OCI-LY7 (cell line): ENCODE data around the gene FAM24B. TPM values are rescaled to one million over a fixed set of nuclear protein-coding genes. Genes with fewer than 3 reads are reported as not detected.
"Not testable (repeated sequence)": the region's sequence is repeated elsewhere in the genome, so short reads cannot be mapped to it uniquely, and the experiment has no call there.

Experiments used
- BruUV-seq: library from RNA; stranded (reverse); fragments of 400-500 nt; replicated peaks from 2 replicates; lab custom pipeline; 2021; lab: Mats Ljungman, UMichigan
- CTCF ChIA-PET: fragments of 300-600 bp; sonication (Branson Sonifier 250); formaldehyde crosslinking; loops from one replicate; lab custom pipeline; 2022; ENCODE audit warnings: antibody characterized with exemption; ENCODE audit not compliant: unreplicated experiment; lab: Charles Lee
- POLR2A ChIA-PET: fragments of 300-600 bp; sonication (Branson Sonifier 250); formaldehyde crosslinking; loops from one replicate; lab custom pipeline; 2022; ENCODE audit warnings: antibody characterized with exemption; lab: Charles Lee
- DNase-seq: peaks from one replicate; pipeline ENCODE4 v3.0.0-alpha.2; 2015; ENCODE audit warnings: low spot score
- H2AFZ ChIP-seq: fragments of 200-600 bp; sonication (generic), shearing (Covaris generic); 2 replicates; pipeline ENCODE4 v1.6.1; 2014; ENCODE audit warnings: mild to moderate bottlenecking, antibody characterized with exemption, low read length, moderate library complexity
- H3K27ac ChIP-seq: fragments of 200-600 bp; sonication (generic); 2 replicates; pipeline ENCODE4 v1.5.1; 2014; ENCODE audit warnings: mixed run types, low read depth, mild to moderate bottlenecking, moderate library complexity, low read length, inconsistent platforms; ENCODE audit not compliant: poor library complexity, severe bottlenecking
- H3K36me3 ChIP-seq: fragments of 200-600 bp; sonication (generic); 2 replicates; pipeline ENCODE4 v1.6.1; 2014; ENCODE audit warnings: mild to moderate bottlenecking, antibody characterized with exemption, low read length, moderate library complexity, mixed read lengths; ENCODE audit not compliant: insufficient read depth
- H3K4me1 ChIP-seq: fragments of 200-600 bp; sonication (generic); 2 replicates; pipeline ENCODE4 v1.5.1; 2014; ENCODE audit warnings: mild to moderate bottlenecking, low read length; ENCODE audit not compliant: insufficient read depth, poor library complexity, severe bottlenecking
- H3K4me2 ChIP-seq: fragments of 200-600 bp; sonication (generic); 2 replicates; pipeline ENCODE4 v1.6.1; 2014; ENCODE audit warnings: mild to moderate bottlenecking, low read length
- H3K4me3 ChIP-seq: fragments of 200-600 bp; sonication (generic); 2 replicates; pipeline ENCODE4 v1.5.1; 2014; ENCODE audit warnings: mild to moderate bottlenecking, low read depth, low read length; ENCODE audit not compliant: poor library complexity, severe bottlenecking
- H3K79me2 ChIP-seq: fragments of 200-600 bp; sonication (generic); 2 replicates; pipeline ENCODE4 v1.6.1; 2016; ENCODE audit warnings: low read depth, mild to moderate bottlenecking, low read length, moderate library complexity, mixed read lengths; ENCODE audit not compliant: insufficient read depth
- H3K9me2 ChIP-seq: fragments of 200-600 bp; sonication (generic); 2 replicates; pipeline ENCODE4 v1.6.1; 2016; ENCODE audit warnings: mild to moderate bottlenecking, low read length, mixed read lengths; ENCODE audit not compliant: insufficient read depth
- H3K9me3 ChIP-seq: fragments of 200-600 bp; sonication (generic); 2 replicates; pipeline ENCODE4 v1.6.1; 2014; ENCODE audit warnings: mild to moderate bottlenecking, mixed run types, low read length, mixed read lengths
- H4K20me1 ChIP-seq: fragments of 200-600 bp; sonication (generic); 2 replicates; pipeline ENCODE4 v1.6.1; 2014; ENCODE audit warnings: mild to moderate bottlenecking, antibody characterized with exemption, low read length, moderate library complexity, mixed read lengths; ENCODE audit not compliant: insufficient read depth
- EZH2phosphoT487 ChIP-seq: fragments of 200-600 bp; sonication (generic); IDR thresholded peaks from 2 replicates; pipeline ENCODE4 v1.6.1; 2018; ENCODE audit warnings: low read depth, borderline replicate concordance, mild to moderate bottlenecking, mixed run types, antibody characterized with exemption, low read length, moderate library complexity, mixed read lengths
- intact Hi-C: fragments of 100-400 bp; cut with micrococcal nuclease; formaldehyde crosslinking; loops from one replicate; pipeline ENCODE4 v1.10.0; 2022; ENCODE audit not compliant: unreplicated experiment
- total RNA-seq, 2 experiments: library from RNA; depleted of rRNA in 1 of 2; stranded (reverse); fragments of >200 nt in 1 of 2; shearing (Covaris generic) in 1 of 2; gene quantifications; 2 replicates each; pipeline ENCODE4 v1.2.3, GENCODE V29; 2014 to 2022
- TF ChIP-seq, protein P1 (sequence below): fragments of 200-600 bp; sonication (generic); conservative IDR thresholded peaks from 2 replicates; pipeline ENCODE4 v1.5.1; 2014; ENCODE audit warnings: mild to moderate bottlenecking, antibody characterized with exemption, low read length, moderate library complexity, mixed read lengths

FAM24B gene
- total RNA-seq, 2 experiments from 2014 or later, result 10.1 to 11.1 TPM

DNA sequence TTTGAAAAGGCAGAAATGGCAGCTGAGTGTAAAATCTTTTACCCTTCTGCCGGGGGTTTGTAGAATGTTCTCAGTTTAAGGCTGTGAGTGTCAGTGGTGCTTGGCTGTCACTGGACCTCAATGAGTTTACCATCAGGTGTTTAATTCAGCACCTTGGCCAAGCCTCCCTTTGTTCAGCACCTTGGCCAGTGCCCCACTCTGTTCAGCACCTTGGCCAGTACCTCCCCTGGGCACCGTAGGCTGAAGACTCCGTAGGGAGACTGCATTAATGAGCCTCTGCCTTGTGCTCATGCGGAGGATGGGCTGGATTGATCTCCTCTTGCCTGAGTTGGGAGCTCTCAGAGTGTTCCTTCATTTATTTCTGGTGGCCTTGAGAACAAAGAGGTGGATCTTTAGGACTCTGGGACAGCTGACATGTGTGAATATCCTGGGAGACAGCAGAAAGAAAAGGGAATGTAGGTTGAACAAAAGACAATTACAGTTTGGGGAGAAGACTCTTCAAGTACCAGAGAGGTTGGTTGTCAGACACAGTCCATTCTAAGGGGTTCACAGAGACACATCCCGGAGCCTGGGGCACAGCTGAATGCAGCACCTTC is 32.6 kb upstream of the FAM24B start:
- Histone ChIP-seq H3K36me3 (no peaks in the 10 kb centered on the region), H4K20me1 (no peaks in the 10 kb centered on the region), H3K79me2 (no peaks in the 10 kb centered on the region), H3K4me1 (no peaks in the 10 kb centered on the region), H3K4me2 (no peak overlapping the region), H3K27ac (no peak overlapping the region), H3K4me3 (no peak overlapping the region), H2AFZ (no peak overlapping the region), H3K9me3 (no peaks in the 10 kb centered on the region), H3K9me2 (no peaks in the 10 kb centered on the region)
- ChIA-PET CTCF (no interaction called here), POLR2A (no interaction called here)
- intact Hi-C loops, result no loop called here
- no TSS peak for BruUV-seq
- TF ChIP-seq, protein P1, sequence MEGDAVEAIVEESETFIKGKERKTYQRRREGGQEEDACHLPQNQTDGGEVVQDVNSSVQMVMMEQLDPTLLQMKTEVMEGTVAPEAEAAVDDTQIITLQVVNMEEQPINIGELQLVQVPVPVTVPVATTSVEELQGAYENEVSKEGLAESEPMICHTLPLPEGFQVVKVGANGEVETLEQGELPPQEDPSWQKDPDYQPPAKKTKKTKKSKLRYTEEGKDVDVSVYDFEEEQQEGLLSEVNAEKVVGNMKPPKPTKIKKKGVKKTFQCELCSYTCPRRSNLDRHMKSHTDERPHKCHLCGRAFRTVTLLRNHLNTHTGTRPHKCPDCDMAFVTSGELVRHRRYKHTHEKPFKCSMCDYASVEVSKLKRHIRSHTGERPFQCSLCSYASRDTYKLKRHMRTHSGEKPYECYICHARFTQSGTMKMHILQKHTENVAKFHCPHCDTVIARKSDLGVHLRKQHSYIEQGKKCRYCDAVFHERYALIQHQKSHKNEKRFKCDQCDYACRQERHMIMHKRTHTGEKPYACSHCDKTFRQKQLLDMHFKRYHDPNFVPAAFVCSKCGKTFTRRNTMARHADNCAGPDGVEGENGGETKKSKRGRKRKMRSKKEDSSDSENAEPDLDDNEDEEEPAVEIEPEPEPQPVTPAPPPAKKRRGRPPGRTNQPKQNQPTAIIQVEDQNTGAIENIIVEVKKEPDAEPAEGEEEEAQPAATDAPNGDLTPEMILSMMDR, result no peak
- no peak for TF ChIP-seq EZH2phosphoT487
- peak; percentile 50 for DNase-seq

DNA sequence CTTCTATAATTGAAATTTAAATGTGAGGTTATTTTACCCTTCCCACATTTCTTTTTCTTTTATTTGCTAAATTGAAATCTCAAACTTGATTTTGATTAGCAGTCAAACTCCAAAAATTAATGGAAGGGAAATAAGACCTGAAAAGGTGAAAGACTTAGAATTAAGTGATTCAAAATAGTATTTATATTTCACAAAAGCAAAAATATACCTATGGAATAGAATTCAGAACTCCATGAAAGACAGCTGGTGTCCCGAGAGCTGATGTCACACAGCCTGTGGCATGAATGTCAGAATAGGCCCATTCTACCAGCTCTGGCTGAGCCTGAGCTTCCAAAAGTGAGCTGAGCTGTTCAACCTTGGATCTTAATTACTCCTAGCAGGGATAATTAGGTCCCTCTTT is 30.9 kb upstream of the FAM24B start, which contains the start of gene FAM24A:
FAM24A (plus strand) TSS at position 301 of the 400 bp plus-strand sequence. CDS start 1,025 bp downstream, outside the sequence.
- Histone ChIP-seq H3K4me1 (no peaks in the 10 kb centered on the region), H3K27ac (no peak within 1 kb of the TSS), H3K9me2 (no peaks in the 10 kb centered on the region), H3K79me2 (no peaks in the 10 kb centered on the region), H3K4me2 (no peak within 1 kb of the TSS), H4K20me1 (no peaks in the 10 kb centered on the region), H3K36me3 (no peaks in the 10 kb centered on the region), H3K9me3 (no peaks in the 10 kb centered on the region), H2AFZ (no peak within 1 kb of the TSS), H3K4me3 (no peak within 1 kb of the TSS)
- BruUV-seq, result no TSS peak
- intact Hi-C loops, result no loop called here
- POLR2A ChIA-PET, result interaction anchor here (0.6 kb wide), 1 partner anchor 21 kb away, joined by 3 read pairs; no protein-coding TSS in a partner anchor
- CTCF ChIA-PET, result no interaction called here
- TF ChIP-seq, protein P1, result no peak
- no peak for TF ChIP-seq EZH2phosphoT487
- no peak for DNase-seq

DNA sequence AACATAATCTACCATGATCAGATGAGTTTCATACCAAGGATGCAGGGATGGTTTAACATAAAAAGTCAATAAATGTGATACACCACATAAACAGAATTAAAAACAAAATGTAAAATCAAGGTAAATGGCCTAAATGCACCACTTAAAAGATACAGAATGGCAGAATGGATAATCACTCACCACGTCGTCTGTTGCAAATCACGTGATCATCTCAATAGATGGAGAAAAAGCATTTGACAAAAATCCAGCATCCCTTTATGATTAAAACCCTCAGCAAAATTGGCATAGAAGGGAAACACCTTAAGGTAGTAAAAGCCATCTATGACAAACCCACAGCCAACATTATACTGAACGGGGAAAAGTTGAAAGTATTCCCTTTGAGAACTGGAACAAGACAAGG is 24.5 kb upstream of the FAM24B start:
- H3K27ac ChIP-seq, H3K4me3 ChIP-seq, BruUV-seq, intact Hi-C loops, H3K4me1 ChIP-seq, H2AFZ ChIP-seq, H3K79me2 ChIP-seq, H3K4me2 ChIP-seq, CTCF ChIA-PET, H4K20me1 ChIP-seq, H3K9me2 ChIP-seq, DNase-seq, H3K36me3 ChIP-seq, POLR2A ChIA-PET, H3K9me3 ChIP-seq: not testable (repeated sequence)
